Spinal cord (tissue), 10 donors: ENCODE measurements around the gene SYMPK. TPM values are rescaled to one million over a fixed set of nuclear protein-coding genes. Genes with fewer than 3 reads are reported as not detected.

Experiments used
- DNase-seq, 6 donors: peaks; one replicate each; pipeline versions ENCODE4 v3.0.0 to v3.0.0-alpha.2; 2013 to 2015; ENCODE audit warnings: low spot score in 6 of 6, low read depth in 4 of 6
- H3K27ac ChIP-seq: one replicate; pipeline ENCODE4 v1.5.1; 2013; ENCODE audit warnings: low read depth, low read length, control low read depth
- H3K27me3 ChIP-seq: one replicate; pipeline ENCODE4 v1.6.1; 2013; ENCODE audit warnings: low read length; ENCODE audit not compliant: control insufficient read depth, insufficient read depth
- H3K36me3 ChIP-seq: one replicate; pipeline ENCODE4 v1.6.1; 2013; ENCODE audit warnings: low read length; ENCODE audit not compliant: control insufficient read depth, insufficient read depth
- H3K4me1 ChIP-seq: one replicate; pipeline ENCODE4 v1.6.1; 2013; ENCODE audit warnings: low read length; ENCODE audit not compliant: control insufficient read depth, insufficient read depth
- H3K4me3 ChIP-seq: one replicate; pipeline ENCODE4 v1.5.1; 2013; ENCODE audit warnings: low read depth, low read length, control low read depth
- H3K9me3 ChIP-seq: one replicate; pipeline ENCODE4 v1.6.1; 2013; ENCODE audit warnings: low read length; ENCODE audit not compliant: control insufficient read depth, insufficient read depth
- WGBS: methylation state at CpG from one replicate; pipeline ENCODE4 v1.1.5; 2013; ENCODE audit warnings: missing lambda C conversion rate; ENCODE audit not compliant: insufficient coverage; 5-methylcytosine and 5-hydroxymethylcytosine counted together
- polyA plus RNA-seq, 2 donors: library from polyadenylated mRNA; unstranded; fragments of 120-200 nt; gene quantifications; one replicate each; pipeline ENCODE4 v1.2.1, GENCODE V29; 2013; ENCODE audit not compliant: insufficient read length in 2 of 2
- total RNA-seq, 2 donors: library from RNA; depleted of rRNA in 1 of 2; stranded (reverse); fragments of 120-200 nt in 1 of 2; fragments of >200 nt in 1 of 2; gene quantifications; one replicate each; pipeline versions ENCODE4 v1.2.3 to v1.2.4, GENCODE V29; 2013 to 2014
- donor health status: healthy.

Gene SYMPK
- total and polyA plus RNA-seq, 4 donors = 23.2 to 63.9 (median 45.5) TPM

DNA sequence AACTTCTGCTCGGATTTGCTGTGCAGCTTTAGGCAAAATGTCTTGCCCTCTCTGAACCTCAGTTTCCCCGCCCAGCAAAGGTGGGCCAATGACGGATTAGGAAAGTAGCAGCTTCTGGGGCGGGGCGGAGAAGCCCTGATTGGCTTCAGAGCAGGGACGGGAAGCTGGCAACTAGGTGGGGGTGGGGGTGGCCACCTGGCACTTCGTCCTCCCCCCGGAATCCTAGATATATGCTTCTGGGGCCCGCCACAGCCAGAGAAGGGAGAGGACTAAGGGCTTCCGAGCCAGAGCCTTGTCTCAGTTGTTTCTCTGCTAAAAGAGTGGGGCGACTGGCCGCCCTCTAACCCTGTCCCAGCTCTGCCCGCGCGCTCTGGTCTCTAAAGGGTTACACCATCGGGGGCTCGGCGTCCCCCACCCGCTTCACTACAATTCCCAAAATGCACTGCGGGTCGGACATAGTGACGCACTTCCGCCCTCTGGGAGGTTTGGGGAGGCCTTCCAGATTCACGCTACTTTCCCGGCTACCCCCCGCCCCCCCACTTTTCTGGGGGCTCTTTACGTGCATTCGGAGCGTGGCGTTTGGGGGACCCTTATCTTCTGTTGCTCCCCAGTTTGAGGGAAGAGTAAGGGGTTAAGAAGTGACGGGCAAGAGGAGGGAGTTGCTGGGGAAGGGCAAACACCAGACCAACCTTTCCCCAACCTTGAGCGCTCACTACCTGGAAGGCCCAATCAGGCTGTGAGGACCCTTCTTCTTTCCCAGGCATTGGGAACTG is 23.7 kb upstream of the SYMPK start:
- H3K27me3 ChIP-seq = no peaks in the 10 kb centered on the region
- peak overlapping the region; percentile 91 for H3K27ac ChIP-seq
- WGBS = 0% methylated on average over 23 of the region's 32 CpGs
- peaks cover 53% of the 10 kb centered on the region for H3K36me3 ChIP-seq
- peak overlapping the region; percentile 86 for H3K4me3 ChIP-seq
- H3K9me3 ChIP-seq = no peaks in the 10 kb centered on the region
- peak; percentile 90 to 99 (median 96) for DNase-seq
- peaks cover 49% of the 10 kb centered on the region for H3K4me1 ChIP-seq

- DNase-seq = peak; percentile 67 to 98 (median 90)
- Histone ChIP-seq H3K36me3 (peaks cover 50% of the 10 kb centered on the region), H3K27me3 (no peaks in the 10 kb centered on the region), H3K4me1 (peaks cover 49% of the 10 kb centered on the region), H3K4me3 (peak within 1 kb of the TSS; percentile 86), H3K9me3 (no peaks in the 10 kb centered on the region), H3K27ac (peak within 1 kb of the TSS; percentile 91)
- WGBS = under 1% methylated on average over 107 of the region's 107 CpGs
Observed at GRCh38 chr19:45885556-45886426, 22.8 kb upstream of the SYMPK start, which contains the start of gene IRF2BP1. Gene IRF2BP1, minus strand, starts transcription at chr19:45886141. Its CDS starts 367 bp downstream, at chr19:45885774.

GRCh38 chr19:45884682-45885555 is 22.0 kb upstream of the SYMPK start:
- peaks cover 41% of the 10 kb centered on the region for H3K36me3 ChIP-seq
- H3K27me3 ChIP-seq = no peaks in the 10 kb centered on the region
- 48% methylated on average over 72 of the region's 72 CpGs for WGBS
- peak overlapping the region; percentile 86 for H3K4me3 ChIP-seq
- no peaks in the 10 kb centered on the region for H3K9me3 ChIP-seq
- peak in 2 of 6 donors; percentile 17 to 30 for DNase-seq
- no peak overlapping the region for H3K27ac ChIP-seq
- peaks cover 49% of the 10 kb centered on the region for H3K4me1 ChIP-seq

DNA sequence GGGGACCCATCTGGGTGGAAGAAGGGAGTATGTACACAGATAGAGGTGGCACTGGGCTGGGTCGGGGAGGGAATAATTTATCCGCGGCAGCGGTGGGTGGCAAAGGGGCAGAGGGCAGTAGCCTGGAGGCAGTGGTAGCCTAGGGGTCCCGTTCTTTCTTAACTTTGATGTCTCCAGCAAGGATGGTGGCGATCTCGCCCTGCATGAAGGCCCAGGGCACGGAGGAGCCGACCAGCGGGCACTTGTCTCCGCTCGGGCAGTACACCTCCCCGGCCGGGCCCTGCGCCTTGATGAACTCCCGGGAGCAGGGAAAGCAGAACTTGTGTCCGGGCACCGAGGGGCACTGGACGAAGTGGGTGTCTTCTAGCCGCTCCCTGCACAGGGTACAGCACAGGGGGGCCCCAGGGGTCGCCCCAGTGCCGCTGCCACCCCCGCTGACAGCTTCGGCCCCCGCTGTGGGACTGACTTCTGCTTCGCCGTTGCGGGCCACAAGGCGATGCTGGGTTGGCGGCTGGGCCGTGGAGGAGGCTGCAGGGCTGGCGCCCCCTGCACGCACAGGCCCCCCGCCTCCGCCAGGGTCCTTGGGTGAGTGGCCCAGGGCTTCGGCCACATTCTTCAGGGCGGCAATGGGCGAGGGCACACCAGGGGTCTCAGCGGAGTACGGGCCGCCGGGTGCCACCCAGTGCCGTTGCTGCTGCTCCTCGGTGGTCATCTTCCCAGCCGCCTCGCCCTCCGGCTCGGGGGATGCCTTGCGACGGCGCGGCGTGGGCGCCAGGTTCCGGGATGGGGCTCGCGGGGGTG is 21.1 kb upstream of the SYMPK start:
- Histone ChIP-seq H3K9me3 (no peaks in the 10 kb centered on the region), H3K36me3 (peaks cover 38% of the 10 kb centered on the region), H3K4me1 (peaks cover 49% of the 10 kb centered on the region), H3K27ac (no peak overlapping the region), H3K27me3 (no peaks in the 10 kb centered on the region), H3K4me3 (no peak overlapping the region)
- 89% methylated on average over 57 of the region's 57 CpGs for WGBS
- no peak for DNase-seq

DNA sequence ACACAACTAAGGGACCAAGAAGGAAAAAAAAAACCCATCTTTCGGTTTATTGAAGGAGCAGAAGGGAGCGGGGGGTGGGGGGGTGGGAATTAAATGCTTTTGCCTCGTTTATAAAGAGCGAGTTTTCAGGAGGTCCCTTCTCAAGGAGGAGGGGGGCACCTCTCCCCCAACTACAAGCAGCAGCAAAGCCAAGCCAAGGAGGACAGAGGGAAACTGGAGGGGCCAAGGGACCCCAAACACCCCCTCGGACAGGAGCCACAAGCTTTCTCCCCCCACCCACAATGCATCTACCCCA is 20.6 kb upstream of the SYMPK start:
- Histone ChIP-seq H3K4me1 (peaks cover 49% of the 10 kb centered on the region), H3K4me3 (peak overlapping the region; percentile 9), H3K36me3 (peaks cover 38% of the 10 kb centered on the region), H3K9me3 (no peaks in the 10 kb centered on the region), H3K27me3 (no peaks in the 10 kb centered on the region), H3K27ac (no peak overlapping the region)
- 20% methylated on average over 1 of the region's 5 CpGs for WGBS
- DNase-seq = no peak

DNA sequence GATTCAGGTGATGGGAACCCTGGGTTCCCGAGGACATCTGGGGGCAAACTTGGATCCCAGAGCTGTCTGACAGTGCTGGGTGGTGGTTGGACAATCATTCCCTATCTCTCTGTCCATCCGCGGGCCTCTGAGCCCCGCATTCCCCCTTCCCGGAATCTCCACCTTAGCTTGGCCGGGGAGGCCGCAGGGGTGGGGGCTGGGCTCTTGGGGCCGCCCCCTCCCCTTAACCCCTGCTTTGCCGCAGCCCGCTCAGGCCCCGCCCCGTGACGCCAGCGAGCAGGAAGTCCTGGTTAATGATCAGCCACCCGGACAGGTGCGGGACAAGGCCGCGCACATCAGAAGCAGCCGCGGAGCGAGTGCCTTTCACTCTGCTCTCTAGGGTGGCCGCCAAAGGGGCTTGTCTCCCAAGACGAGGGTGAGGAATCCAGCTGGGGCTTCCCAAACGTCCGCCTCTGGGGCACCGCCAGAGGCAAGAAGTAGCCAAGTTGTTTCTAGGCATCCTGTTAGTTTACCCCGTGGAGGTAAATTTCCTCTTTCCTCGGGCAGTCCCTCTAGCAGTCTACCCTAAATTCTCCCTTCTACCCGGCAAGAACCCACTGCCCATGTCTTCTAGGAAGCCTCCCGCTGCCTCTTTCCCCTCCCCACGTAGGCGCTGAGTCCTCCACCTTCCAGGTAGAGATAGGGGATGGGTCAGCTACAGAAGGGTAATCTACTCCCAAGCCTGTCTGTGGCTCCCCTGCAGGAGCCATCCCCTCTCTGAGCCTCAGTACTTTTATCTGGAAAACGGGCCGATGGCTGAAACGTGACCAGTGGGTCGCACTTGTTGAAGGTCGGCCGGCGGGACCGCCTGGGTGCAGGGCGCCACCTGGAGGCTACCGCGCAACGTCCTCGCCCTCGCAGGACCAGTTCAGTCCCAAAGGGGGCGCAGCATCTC is 20.0 kb upstream of the SYMPK start:
- peak in 2 of 6 donors; percentile 63 to 78 for DNase-seq
- H3K27ac ChIP-seq = no peak overlapping the region
- WGBS = 8% methylated on average over 41 of the region's 47 CpGs

GRCh38 chr19:45881909-45882528 is 19.1 kb upstream of the SYMPK start:
- no peak for DNase-seq
- H3K4me1 ChIP-seq = peaks cover 49% of the 10 kb centered on the region
- H3K36me3 ChIP-seq = peaks cover 38% of the 10 kb centered on the region
- no peak overlapping the region for H3K27ac ChIP-seq
- no peaks in the 10 kb centered on the region for H3K9me3 ChIP-seq
- no peak overlapping the region for H3K4me3 ChIP-seq
- peaks cover 3% of the 10 kb centered on the region for H3K27me3 ChIP-seq
- 42% methylated on average over 3 of the region's 4 CpGs for WGBS

More for the DNA sequence above, 20.0 kb upstream of the SYMPK start:
- H3K36me3 ChIP-seq = peaks cover 38% of the 10 kb centered on the region
- H3K27me3 ChIP-seq = no peaks in the 10 kb centered on the region
- peak overlapping the region; percentile 9 for H3K4me3 ChIP-seq
- H3K4me1 ChIP-seq = peaks cover 49% of the 10 kb centered on the region
- no peaks in the 10 kb centered on the region for H3K9me3 ChIP-seq
